ENCODE data around the gene CMIP. TPM values are rescaled to one million over a fixed set of nuclear protein-coding genes. Genes with fewer than 3 reads are reported as not detected.
A peak's percentile ranks its signal among the peaks of the same experiment; 100 is the strongest.

CMIP gene
- polyA plus RNA-seq, 1 of the 3 experiments (the other 2 are of a cell fraction), result 5.4 TPM

GRCh38 chr16:81615833-81616232 is 171.2 kb downstream of the CMIP start:
- POLR2A ChIA-PET, result no interaction called here

GRCh38 chr16:81616321-81617020 is 171.9 kb downstream of the CMIP start:
- peak; percentile 65 for DNase-seq
- Histone ChIP-seq H3K4me2 (no peak overlapping the region), H2AFZ (ENCODE audit: low read depth) (no peak overlapping the region), H3K27ac (ENCODE audit: low read depth in 2 of 2, low read length in 1 of 2) (no peak overlapping the region), H3K9ac (no peak overlapping the region), H4K20me1 (ENCODE audit: insufficient read depth) (0 out of 2 replicates have a peak, but pooled peaks cover 3% of the 10 kb centered on the region), H3K4me1 (ENCODE audit: control insufficient read depth in 1 of 2, insufficient read depth in 2 of 2, low read depth in 1 of 2, low read length in 1 of 2) (peaks cover 4 to 17% of the 10 kb centered on the region in 2 experiments; a peak in 2 of 4 replicates), H3K27me3 (ENCODE audit: insufficient read depth) (no peaks in the 10 kb centered on the region), H3K9me2 (no peaks in the 10 kb centered on the region), H3K36me3 (replicated peaks in 1 of 2; ENCODE audit: control insufficient read depth in 1 of 2, insufficient read depth in 2 of 2, low read length in 1 of 2) (no peaks in the 10 kb centered on the region), H3K9me3 (no peaks in the 10 kb centered on the region), H3K79me2 (ENCODE audit: insufficient read depth) (no peaks in the 10 kb centered on the region), H3F3A (replicated peaks; ENCODE audit: insufficient read depth) (no peaks in the 10 kb centered on the region), H3K4me3 (ENCODE audit: low read depth in 2 of 2, low read length in 1 of 2) (no peak overlapping the region)
- ChIA-PET CTCF (interaction anchor here (0.7 to 2.1 kb wide), 5 partner anchors 19 to 213 kb away, joined by 3 to 6 read pairs (median 5); no protein-coding TSS in a partner anchor), POLR2A (no interaction called here)
- WGBS (ENCODE audit: low lambda C conversion rate), result 87% methylated on average over 10 of the region's 17 CpGs
- no peak for TF ChIP-seq TCF12 (IDR thresholded peaks at IDR 0.05)

More at GRCh38 chr16:81615833-81616232, 171.2 kb downstream of the CMIP start:
- no peaks in the 10 kb centered on the region for H3K9me2 ChIP-seq
- CTCF ChIA-PET, result interaction anchor here (1.3 to 2.1 kb wide), 2 partner anchors 107 to 114 kb away, joined by 5 to 6 read pairs; no protein-coding TSS in a partner anchor
- WGBS (ENCODE audit: low lambda C conversion rate), result 98% methylated on average over 12 of the region's 14 CpGs
- H2AFZ ChIP-seq (ENCODE audit: low read depth), result no peak overlapping the region
- no peak for TF ChIP-seq CHD2 (IDR thresholded peaks at IDR 0.05; ENCODE audit: low read length, partially characterized antibody)
- no peak for TF ChIP-seq FOSL2 (IDR thresholded peaks at IDR 0.05; ENCODE audit: borderline replicate concordance, low read depth)
- TF ChIP-seq ELF1 (IDR thresholded peaks at IDR 0.05), result no peak
- TF ChIP-seq NRF1 (IDR thresholded peaks at IDR 0.05; ENCODE audit: low read depth, low read length), result no peak
- no peak for TF ChIP-seq RXRA (IDR thresholded peaks at IDR 0.05; ENCODE audit: borderline replicate concordance, low read depth)
- no peaks in the 10 kb centered on the region for H3K79me2 ChIP-seq (ENCODE audit: insufficient read depth)
- 0 out of 2 replicates have a peak, but pooled peaks cover 9% of the 10 kb centered on the region for H4K20me1 ChIP-seq (ENCODE audit: insufficient read depth)
- H3K27ac ChIP-seq (ENCODE audit: low read depth in 2 of 2, low read length in 1 of 2), result no peak overlapping the region
- no peak overlapping the region for H3K4me3 ChIP-seq (ENCODE audit: low read depth in 2 of 2, low read length in 1 of 2)
- H3K36me3 ChIP-seq (replicated peaks in 1 of 2; ENCODE audit: control insufficient read depth in 1 of 2, insufficient read depth in 2 of 2, low read length in 1 of 2), result no peaks in the 10 kb centered on the region
- peaks cover 4 to 23% of the 10 kb centered on the region in 2 experiments; a peak in 2 of 4 replicates for H3K4me1 ChIP-seq (ENCODE audit: control insufficient read depth in 1 of 2, insufficient read depth in 2 of 2, low read depth in 1 of 2, low read length in 1 of 2)
- H3K4me2 ChIP-seq, result no peak overlapping the region
- H3K9me3 ChIP-seq, result no peaks in the 10 kb centered on the region
- DNase-seq, result no peak
- H3K27me3 ChIP-seq (ENCODE audit: insufficient read depth), result no peaks in the 10 kb centered on the region
- H3F3A ChIP-seq (replicated peaks; ENCODE audit: insufficient read depth), result no peaks in the 10 kb centered on the region
- H3K9ac ChIP-seq, result no peak overlapping the region

GRCh38 chr16:81617021-81617346 is 172.4 kb downstream of the CMIP start:
- Histone ChIP-seq H3K9ac (no peak overlapping the region), H3K9me3 (no peaks in the 10 kb centered on the region), H2AFZ (ENCODE audit: low read depth) (no peak overlapping the region), H3K4me1 (ENCODE audit: control insufficient read depth in 1 of 2, insufficient read depth in 2 of 2, low read depth in 1 of 2, low read length in 1 of 2) (peaks cover 4 to 13% of the 10 kb centered on the region in 2 experiments; a peak in 2 of 4 replicates), H3K4me2 (no peak overlapping the region), H3K79me2 (ENCODE audit: insufficient read depth) (no peaks in the 10 kb centered on the region), H4K20me1 (ENCODE audit: insufficient read depth) (no peaks in the 10 kb centered on the region), H3K27ac (ENCODE audit: low read depth in 2 of 2, low read length in 1 of 2) (no peak overlapping the region), H3K27me3 (ENCODE audit: insufficient read depth) (no peaks in the 10 kb centered on the region), H3K36me3 (replicated peaks in 1 of 2; ENCODE audit: control insufficient read depth in 1 of 2, insufficient read depth in 2 of 2, low read length in 1 of 2) (no peaks in the 10 kb centered on the region), H3K9me2 (no peaks in the 10 kb centered on the region), H3F3A (replicated peaks; ENCODE audit: insufficient read depth) (no peaks in the 10 kb centered on the region), H3K4me3 (ENCODE audit: low read depth in 2 of 2, low read length in 1 of 2) (no peak overlapping the region)
- ChIA-PET POLR2A (interaction anchor here (0.5 kb wide), 1 partner anchor 214 kb away, joined by 6 read pairs; no protein-coding TSS in a partner anchor), CTCF (interaction anchor here (0.7 to 2.1 kb wide), 5 partner anchors 20 to 213 kb away, joined by 3 to 6 read pairs (median 5); no protein-coding TSS in a partner anchor)
- 98% methylated on average over 4 of the region's 8 CpGs for WGBS (ENCODE audit: low lambda C conversion rate)
- TF ChIP-seq FOSL2 (IDR thresholded peaks at IDR 0.05; ENCODE audit: borderline replicate concordance, low read depth) (no peak), ELF1 (IDR thresholded peaks at IDR 0.05) (no peak), MXI1 (IDR thresholded peaks at IDR 0.05; ENCODE audit: low read depth, low read length) (0 out of 2 replicates have a peak, but pooled peaks have one; percentile 21)
- DNase-seq, result no peak

Data from SK-N-SH (cell line).